M059J (cell line): ENCODE measurements around the gene STUM. TPM values are rescaled to one million over a fixed set of nuclear protein-coding genes. Genes with fewer than 3 reads are reported as not detected.

Experiments
- DNase-seq: peaks from one replicate; pipeline ENCODE4 v3.0.0-alpha.2; 2012; ENCODE audit warnings: low read depth
- total RNA-seq: library from RNA; depleted of rRNA; stranded (reverse); fragments of >200 nt; shearing (Covaris generic); gene quantifications from 2 replicates; pipeline ENCODE4 v1.2.3, GENCODE V29; 2014; rRNA removed

STUM gene
- total RNA-seq, 1 experiment from 2014 or later = not detected

DNA sequence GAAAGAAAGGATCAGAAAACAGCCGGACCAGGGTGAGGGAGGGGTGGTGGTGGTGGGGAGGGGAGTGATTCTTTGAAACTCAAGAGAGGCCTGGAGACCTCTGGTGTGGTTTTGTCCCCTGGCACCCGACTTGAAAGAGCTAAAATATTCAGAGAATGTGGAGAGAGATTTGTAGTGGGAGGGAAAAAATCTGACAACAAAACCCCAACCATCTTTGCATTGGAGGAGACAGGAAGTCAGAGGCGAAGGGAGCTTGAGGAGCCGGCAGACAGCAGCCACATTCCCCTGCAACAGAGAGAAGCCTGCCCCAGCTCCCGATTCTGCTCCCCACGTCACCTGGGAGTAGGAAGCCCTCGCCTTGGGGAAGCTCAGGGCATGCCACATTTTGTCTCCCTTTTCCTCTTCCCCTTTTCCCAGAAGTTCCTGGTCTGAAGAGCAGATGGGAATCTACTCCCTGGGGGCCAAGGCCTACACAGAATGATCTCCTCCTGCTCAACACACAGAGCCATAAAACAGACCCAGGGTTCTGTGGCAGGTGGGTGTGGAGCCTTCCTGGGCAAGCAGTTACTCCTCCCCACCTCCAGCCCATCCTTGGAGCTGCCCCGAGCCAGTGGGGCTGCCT is 105.6 kb downstream of the STUM start:
- peak; percentile 64 for DNase-seq

DNA sequence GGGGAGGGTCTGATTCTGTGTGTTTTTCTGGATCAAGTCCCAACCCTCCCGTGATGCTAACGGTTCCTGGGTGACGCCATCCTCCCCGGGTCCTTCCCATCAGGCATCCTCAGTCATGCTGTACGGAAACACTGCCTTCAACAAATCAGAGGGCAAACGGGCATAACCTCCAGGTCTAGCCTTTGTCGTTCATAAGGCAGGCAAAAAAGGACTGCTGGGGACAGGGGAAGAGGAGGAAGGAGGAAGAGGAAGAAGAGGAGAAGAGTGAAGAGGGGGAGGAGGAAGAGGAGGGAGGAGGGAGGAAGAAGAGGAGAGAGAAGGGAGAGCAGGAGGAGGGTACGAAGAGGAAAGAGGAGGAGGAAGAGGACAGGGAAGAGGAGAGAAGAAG is 106.1 kb downstream of the STUM start:
- no peak for DNase-seq

DNA sequence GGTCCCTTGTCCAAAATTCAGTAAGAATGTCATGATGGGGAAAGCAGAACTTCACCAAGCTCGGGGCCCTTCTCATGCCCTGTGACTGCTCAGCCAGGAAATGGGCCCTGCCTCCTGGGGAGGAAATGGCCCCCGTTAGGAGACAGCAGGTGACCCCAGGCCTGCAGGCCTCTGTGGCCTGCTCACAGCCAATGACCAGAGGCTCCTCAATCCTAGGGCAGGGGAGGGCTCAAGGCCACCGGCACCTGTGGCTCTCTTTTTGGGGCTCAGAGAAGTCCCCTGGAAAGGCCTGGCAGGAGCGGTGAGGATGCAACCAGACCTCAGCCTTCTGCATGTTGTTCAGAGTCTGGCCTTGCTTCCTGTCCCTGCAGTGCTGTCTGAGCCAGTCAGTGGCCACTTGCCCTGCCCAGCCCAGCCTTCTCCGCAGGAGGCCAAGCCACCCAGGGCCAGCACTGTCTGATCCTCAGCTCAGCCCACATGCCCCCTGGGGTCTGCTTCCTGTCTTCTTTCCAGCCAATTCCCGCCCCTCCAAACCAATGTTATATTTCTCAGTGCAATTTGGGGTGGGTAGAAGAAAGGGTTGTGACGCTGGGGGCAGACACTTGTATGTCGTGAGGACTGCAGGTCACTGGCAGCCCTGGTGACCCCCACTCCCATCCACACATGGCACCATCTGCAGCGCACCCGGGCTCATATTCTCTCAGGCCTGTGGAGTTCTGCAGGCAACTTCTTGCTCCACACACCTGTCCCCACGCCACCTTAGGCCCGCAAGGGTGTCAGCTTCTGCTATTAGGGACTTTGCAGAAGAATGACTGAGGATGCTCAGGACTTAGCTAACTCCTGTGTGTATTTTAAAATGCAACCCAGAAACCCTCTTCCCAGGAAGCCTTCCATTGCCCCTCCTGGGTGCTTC is 106.9 kb downstream of the STUM start:
- peak; percentile 47 for DNase-seq

DNA sequence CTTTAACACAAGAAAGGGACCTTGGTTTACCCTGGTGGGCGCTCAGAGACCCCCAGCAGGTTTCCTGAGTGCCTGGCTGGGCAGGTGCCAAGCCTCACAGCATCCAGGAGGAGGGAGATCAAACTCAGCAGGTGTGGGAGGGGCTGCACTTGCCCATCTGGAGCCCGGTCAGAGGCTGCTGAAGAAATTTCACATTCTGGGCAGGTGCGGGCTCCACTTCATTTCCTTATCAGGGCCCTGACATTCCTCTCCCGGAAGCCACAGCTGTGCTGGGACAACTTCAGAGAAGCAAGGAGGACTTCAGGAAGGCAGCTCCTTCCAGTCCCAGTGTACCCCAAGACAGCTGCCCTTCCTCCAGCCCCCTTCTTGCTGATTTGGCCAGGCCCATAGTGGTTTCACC is 107.6 kb downstream of the STUM start:
- DNase-seq = no peak

DNA sequence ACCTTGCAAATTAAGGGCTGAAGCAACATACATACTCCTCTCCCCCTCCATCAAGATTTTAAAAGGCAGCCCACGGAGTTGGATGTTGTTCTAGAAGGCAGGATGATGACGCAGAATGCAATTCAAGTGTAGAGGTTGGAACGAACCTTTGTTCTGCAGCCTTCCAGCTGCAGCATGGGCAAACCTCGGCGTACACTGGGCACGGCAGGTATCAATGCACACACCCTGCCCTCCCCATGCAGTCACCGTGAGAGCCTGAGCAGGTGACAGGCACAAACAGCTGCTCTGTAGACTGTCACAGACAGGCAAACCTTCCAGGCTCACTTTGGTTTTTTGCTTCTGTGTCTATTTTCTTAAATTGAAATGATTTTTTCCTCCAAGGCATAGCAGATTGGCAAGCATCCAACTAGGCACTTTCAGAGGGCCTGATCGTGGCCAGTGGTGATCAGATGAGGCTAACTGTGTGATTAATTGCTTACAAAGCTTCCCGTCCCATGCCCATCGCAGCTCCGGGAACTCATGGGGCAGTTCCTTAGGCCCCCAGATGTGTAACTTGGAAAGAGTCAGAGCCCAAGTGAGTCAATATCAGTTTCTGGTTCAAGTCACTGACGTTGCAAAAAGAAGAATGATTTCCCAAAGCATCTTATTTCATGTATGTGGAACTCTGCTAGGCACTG is 108.2 kb downstream of the STUM start:
- peak; percentile 72 for DNase-seq

DNA sequence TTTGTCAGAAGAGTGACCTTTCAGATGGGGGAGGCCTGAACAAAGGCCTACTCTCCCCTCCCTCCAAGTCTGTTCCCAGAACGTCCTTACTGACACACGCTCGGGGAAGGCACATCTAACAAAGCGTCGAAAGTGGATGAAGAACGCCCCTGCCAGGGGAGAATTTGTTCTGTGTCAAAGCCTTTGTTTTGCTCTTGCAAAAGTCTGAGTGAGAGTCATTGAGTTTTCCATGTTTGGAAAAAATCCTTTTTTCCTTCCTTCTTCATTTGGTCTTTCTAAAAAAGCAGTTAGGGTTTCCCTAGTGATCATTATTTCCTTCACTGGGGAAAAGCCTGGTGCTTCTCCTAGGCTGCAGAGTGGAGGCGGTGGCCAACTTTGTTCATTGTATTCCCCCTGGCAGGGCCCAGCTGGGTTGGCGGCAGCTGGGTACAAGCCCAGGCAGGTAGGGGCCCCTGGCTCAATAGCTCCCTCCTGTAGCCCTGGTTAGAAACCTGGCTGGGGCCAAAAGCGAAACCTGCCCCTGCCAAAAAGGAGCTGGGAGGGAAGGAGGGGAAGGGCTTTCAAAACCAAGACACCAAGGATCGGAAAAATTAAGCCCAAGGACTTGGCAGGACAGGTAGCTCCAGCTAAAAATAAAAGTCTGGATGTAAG is 109.5 kb downstream of the STUM start:
- DNase-seq = no peak

DNA sequence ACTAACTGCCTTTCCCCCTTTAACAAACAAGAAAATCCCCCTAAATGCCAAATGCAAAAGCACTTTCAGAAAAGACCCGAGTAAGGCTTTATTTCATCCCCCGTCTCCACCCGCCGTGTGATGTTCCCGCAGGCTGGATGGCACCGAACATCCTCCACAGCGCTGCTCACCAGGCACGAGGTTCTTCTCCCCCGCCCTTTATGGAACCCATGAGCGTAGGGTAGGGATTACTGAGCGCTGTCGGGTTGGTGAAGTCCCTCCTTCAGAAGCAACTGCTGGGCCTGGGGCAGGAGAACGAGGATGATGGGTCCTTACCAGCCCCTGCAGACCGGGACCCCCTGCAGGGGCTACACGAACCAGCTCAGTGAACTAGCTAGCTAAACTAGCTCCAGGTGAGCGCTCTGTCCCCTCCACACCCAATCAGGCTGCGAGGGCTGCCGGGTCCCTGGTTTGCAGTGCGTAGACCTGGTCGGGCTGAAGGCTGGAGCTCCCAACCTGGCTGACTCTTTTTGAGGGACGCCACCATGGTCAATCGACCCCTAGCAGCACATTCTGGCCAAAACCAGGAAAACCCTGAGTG is 110.1 kb downstream of the STUM start:
- no peak for DNase-seq

Other genes with a start within 250 kb of the STUM start
- 10.2 and 16.1 TPM in 2 replicates for gene LIN9, start 239.6 kb upstream of the STUM start, total RNA-seq
- gene PARP1, start 140.7 kb upstream of the STUM start, total RNA-seq = 230 and 254 TPM in 2 replicates
- 2.6 and 6.1 TPM in 2 replicates for gene ITPKB, start 190.5 kb downstream of the STUM start, total RNA-seq